ENCODE data around the gene CARD19.

- TF ChIP-seq POLR2A (IDR thresholded peaks at IDR 0.05; ENCODE audit: low read depth) (no peak), CTCF (IDR thresholded peaks at IDR 0.05) (no peak), EP300 (IDR thresholded peaks at IDR 0.05) (no peak)
Observed at GRCh38 chr9:93059715-93060578, 36.1 kb upstream of the CARD19 start.

Measured in esophagus muscularis mucosa (tissue), 4 donors.